ENCODE results near the gene PPP1R16B. TPM values are rescaled to one million over a fixed set of nuclear protein-coding genes. Genes with fewer than 3 reads are reported as not detected.

PPP1R16B gene
- total and polyA plus RNA-seq, 2 experiments from 2014 or later: 0.15 TPM; not detected in 1

DNA sequence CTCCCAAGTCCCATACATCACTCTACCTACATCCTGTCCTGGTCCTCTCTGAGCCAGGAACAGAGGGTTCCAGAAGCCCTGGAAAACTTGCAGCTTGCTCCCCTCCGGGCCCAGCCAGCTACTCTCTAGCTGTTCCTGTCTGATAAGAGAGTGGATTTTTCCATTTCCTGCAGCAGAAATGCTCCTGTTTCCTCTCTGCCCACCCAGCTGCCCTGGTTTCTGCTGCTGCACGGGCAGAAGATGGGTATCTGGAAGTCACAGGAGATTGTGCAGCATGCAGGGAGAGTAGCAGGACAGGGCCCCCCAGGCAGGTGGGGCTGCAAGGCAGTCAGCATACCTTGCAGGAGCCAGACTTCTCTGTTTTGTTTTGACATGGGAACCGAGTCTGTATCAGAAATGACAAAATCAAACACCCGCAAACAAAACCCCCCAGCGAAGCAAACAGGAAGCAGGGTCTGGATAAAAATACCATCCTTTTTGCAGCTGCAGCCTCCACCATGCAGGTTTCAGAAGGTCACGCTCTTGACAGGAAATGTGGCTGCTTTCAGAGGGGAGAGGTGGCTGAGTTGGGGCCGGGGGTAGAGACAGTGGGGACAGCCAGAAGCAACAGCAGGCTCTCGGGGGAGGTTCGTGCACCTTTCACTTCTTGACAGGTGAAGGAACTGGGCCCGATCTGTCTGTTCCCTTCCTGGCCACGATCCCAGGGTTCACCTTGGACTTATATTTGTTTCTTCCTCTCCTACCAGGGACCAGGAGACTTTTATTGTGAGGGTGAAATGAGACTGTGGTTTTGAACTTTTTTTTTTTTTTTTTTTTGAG is 69.9 kb downstream of the PPP1R16B start:
- no peak for DNase-seq (ENCODE audit: low read depth in 1 of 2, low spot score in 1 of 2)
- no peaks in the 10 kb centered on the region for H3K27me3 ChIP-seq
- no peaks in the 10 kb centered on the region for H3K36me3 ChIP-seq
- no peak overlapping the region for H3K27ac ChIP-seq
- no peak overlapping the region for H3K4me3 ChIP-seq
- no peaks in the 10 kb centered on the region for H3K4me1 ChIP-seq (ENCODE audit: low read depth)
- TF ChIP-seq, protein P1, sequence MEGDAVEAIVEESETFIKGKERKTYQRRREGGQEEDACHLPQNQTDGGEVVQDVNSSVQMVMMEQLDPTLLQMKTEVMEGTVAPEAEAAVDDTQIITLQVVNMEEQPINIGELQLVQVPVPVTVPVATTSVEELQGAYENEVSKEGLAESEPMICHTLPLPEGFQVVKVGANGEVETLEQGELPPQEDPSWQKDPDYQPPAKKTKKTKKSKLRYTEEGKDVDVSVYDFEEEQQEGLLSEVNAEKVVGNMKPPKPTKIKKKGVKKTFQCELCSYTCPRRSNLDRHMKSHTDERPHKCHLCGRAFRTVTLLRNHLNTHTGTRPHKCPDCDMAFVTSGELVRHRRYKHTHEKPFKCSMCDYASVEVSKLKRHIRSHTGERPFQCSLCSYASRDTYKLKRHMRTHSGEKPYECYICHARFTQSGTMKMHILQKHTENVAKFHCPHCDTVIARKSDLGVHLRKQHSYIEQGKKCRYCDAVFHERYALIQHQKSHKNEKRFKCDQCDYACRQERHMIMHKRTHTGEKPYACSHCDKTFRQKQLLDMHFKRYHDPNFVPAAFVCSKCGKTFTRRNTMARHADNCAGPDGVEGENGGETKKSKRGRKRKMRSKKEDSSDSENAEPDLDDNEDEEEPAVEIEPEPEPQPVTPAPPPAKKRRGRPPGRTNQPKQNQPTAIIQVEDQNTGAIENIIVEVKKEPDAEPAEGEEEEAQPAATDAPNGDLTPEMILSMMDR (IDR thresholded peaks at IDR 0.05; ENCODE audit: low read depth, low read length): no peak
- H3K9me3 ChIP-seq (ENCODE audit: low read depth): no peaks in the 10 kb centered on the region

- DNase-seq (ENCODE audit: low read depth in 1 of 2, low spot score in 1 of 2): no peak
- Histone ChIP-seq H3K36me3 (no peaks in the 10 kb centered on the region), H3K4me3 (no peak overlapping the region), H3K9me3 (ENCODE audit: low read depth) (no peaks in the 10 kb centered on the region), H3K27me3 (no peaks in the 10 kb centered on the region), H3K4me1 (ENCODE audit: low read depth) (no peaks in the 10 kb centered on the region), H3K27ac (no peak overlapping the region)
- TF ChIP-seq, protein P1 (IDR thresholded peaks at IDR 0.05; ENCODE audit: low read depth, low read length): no peak
These were observed 72.0 kb downstream of the PPP1R16B start for GRCh38 chr20:38877483-38877882.

GRCh38 chr20:38878866-38879265 is 73.4 kb downstream of the PPP1R16B start:
- H3K4me3 ChIP-seq: no peak overlapping the region
- DNase-seq (ENCODE audit: low read depth in 1 of 2, low spot score in 1 of 2): peak; percentile 61 to 85
- no peaks in the 10 kb centered on the region for H3K36me3 ChIP-seq
- H3K27me3 ChIP-seq: no peaks in the 10 kb centered on the region
- no peaks in the 10 kb centered on the region for H3K4me1 ChIP-seq (ENCODE audit: low read depth)
- TF ChIP-seq, protein P1 (IDR thresholded peaks at IDR 0.05; ENCODE audit: low read depth, low read length): no peak
- H3K9me3 ChIP-seq (ENCODE audit: low read depth): no peaks in the 10 kb centered on the region
- no peak overlapping the region for H3K27ac ChIP-seq

- TF ChIP-seq, protein P1 (IDR thresholded peaks at IDR 0.05; ENCODE audit: low read depth, low read length): no peak
- no peak overlapping the region for H3K27ac ChIP-seq
- no peaks in the 10 kb centered on the region for H3K4me1 ChIP-seq (ENCODE audit: low read depth)
- no peak for DNase-seq (ENCODE audit: low read depth in 1 of 2, low spot score in 1 of 2)
- H3K9me3 ChIP-seq (ENCODE audit: low read depth): no peaks in the 10 kb centered on the region
- no peaks in the 10 kb centered on the region for H3K27me3 ChIP-seq
- H3K4me3 ChIP-seq: no peak overlapping the region
- no peaks in the 10 kb centered on the region for H3K36me3 ChIP-seq
These were observed 75.6 kb downstream of the PPP1R16B start for GRCh38 chr20:38880952-38881735.

- Histone ChIP-seq H3K36me3 (no peaks in the 10 kb centered on the region), H3K27me3 (no peaks in the 10 kb centered on the region), H3K4me3 (no peak overlapping the region), H3K9me3 (ENCODE audit: low read depth) (no peaks in the 10 kb centered on the region), H3K27ac (no peak overlapping the region), H3K4me1 (ENCODE audit: low read depth) (no peaks in the 10 kb centered on the region)
- no peak for DNase-seq (ENCODE audit: low read depth in 1 of 2, low spot score in 1 of 2)
- TF ChIP-seq, protein P1 (IDR thresholded peaks at IDR 0.05; ENCODE audit: low read depth, low read length): no peak
These were observed 76.4 kb downstream of the PPP1R16B start for GRCh38 chr20:38881806-38882440.

All from cardiac muscle cell (in vitro differentiated cells and primary cell).